ENCODE measurements around the gene FSTL4. TPM values are rescaled to one million over a fixed set of nuclear protein-coding genes. Genes with fewer than 3 reads are reported as not detected.
A peak's percentile ranks its signal among the peaks of the same experiment; 100 is the strongest.

The FSTL4 gene
- total and polyA plus RNA-seq, 2 of the 4 experiments (the other 2 are of a cell fraction): 0.18 TPM; not detected in 1

DNA sequence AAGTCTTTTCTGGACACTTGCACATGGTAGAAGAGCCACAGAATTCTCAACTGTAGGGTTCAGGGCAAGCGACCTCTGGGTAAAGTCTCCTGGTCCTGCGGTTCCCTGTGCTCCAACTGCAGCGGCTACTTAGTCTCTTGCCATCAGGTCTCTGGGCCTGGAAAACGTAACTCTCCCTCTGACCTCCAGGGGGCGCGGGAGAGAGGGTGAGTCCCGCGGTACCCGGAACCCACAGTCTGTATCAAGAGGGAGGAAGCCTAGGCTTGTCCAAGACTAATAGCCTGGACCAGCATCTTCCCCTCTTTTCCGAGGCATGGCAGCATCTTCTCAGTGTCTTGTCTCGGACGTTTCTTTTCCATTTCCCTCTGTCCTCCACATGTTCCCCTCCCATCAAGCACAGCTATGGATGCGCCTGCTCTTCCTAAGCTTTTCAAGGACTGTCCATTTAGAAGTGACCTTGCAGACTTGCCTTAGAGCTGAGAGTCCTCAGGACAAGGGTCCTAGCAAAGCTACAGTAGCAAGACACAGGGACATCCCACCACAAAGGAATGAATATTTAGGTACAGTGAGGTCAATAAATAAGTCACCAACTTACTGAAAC, 59.3 kb downstream of the FSTL4 start:
- intact Hi-C loops (cut with micrococcal nuclease): loop anchor here (1.0 to 5.0 kb wide), 2 partner anchors 314 to 391 kb away; no protein-coding TSS in a partner anchor
- DNase-seq: peak; percentile 26
- H4K91ac ChIP-seq (ENCODE audit: insufficient read depth, low read depth, low read length): no peak overlapping the region
- TF ChIP-seq RAD21 (IDR thresholded peaks at IDR 0.05; ENCODE audit: low read length): peak; percentile 45
- TF ChIP-seq, protein P1, sequence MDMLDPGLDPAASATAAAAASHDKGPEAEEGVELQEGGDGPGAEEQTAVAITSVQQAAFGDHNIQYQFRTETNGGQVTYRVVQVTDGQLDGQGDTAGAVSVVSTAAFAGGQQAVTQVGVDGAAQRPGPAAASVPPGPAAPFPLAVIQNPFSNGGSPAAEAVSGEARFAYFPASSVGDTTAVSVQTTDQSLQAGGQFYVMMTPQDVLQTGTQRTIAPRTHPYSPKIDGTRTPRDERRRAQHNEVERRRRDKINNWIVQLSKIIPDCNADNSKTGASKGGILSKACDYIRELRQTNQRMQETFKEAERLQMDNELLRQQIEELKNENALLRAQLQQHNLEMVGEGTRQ (IDR thresholded peaks at IDR 0.05; ENCODE audit: low read depth, low read length): no peak
- peak; percentile 56 for TF ChIP-seq CTCF (conservative IDR thresholded peaks at IDR 0.05; ENCODE audit: low read depth, low read length)
- peak; percentile 35 for TF ChIP-seq SMC3 (IDR thresholded peaks at IDR 0.05; ENCODE audit: low read depth, low read length)
- no peak overlapping the region for H2AFZ ChIP-seq (replicated peaks; ENCODE audit: low read length, poor library complexity)
- H2BK15ac ChIP-seq (ENCODE audit: low read depth, low read length): no peak overlapping the region
- WGBS, 2 experiments (ENCODE audit: extremely low coverage in 2 of 2, insufficient read length in 1 of 2): 41% methylated on average over 6 of the region's 13 CpGs; no CpG with 5 or more reads in 1 of the 2 experiments
- H3K4me2 ChIP-seq (ENCODE audit: low read depth, low read length): no peak overlapping the region
- no peak overlapping the region for H4K5ac ChIP-seq (ENCODE audit: low read depth, low read length)
- ATAC-seq (ENCODE audit: low read depth): peak; percentile 86
- CTCF ChIA-PET: interaction anchor here (0.6 kb wide), 1 partner anchor 19 kb away, joined by 7 read pairs; no protein-coding TSS in a partner anchor
- H4K20me1 ChIP-seq (ENCODE audit: insufficient read depth, low read length): no peaks in the 10 kb centered on the region
- H2BK20ac ChIP-seq (ENCODE audit: low read depth, low read length): no peak overlapping the region
- H4K8ac ChIP-seq (ENCODE audit: low read depth in 2 of 2, low read length in 2 of 2): no peak overlapping the region
- 0 out of 2 replicates have a peak, but pooled peaks cover 2% of the 10 kb centered on the region for H3K27me3 ChIP-seq (ENCODE audit: control insufficient read depth, insufficient read depth, low read length)
- peak overlapping the region; percentile 81 for H2AK9ac ChIP-seq (replicated peaks; ENCODE audit: low read depth, low read length, poor library complexity)
- dilution Hi-C loops (cut with HindIII; ENCODE audit: low sequenced_read_pairs, unreplicated experiment): no loop called here
- no peaks in the 10 kb centered on the region for H3K9me1 ChIP-seq (ENCODE audit: insufficient read depth, low read length)
- in situ Hi-C loops (cut with MboI; ENCODE audit: low sequenced_read_pairs): no loop called here
- H3K4me3 ChIP-seq (ENCODE audit: insufficient read depth, low read depth, low read length): no peak overlapping the region
- POLR2A ChIA-PET (ENCODE audit: unreplicated experiment): no interaction called here
- H3K36me3 ChIP-seq (ENCODE audit: control insufficient read depth, insufficient read depth, low read length): no peaks in the 10 kb centered on the region
- no peak overlapping the region for H3K27ac ChIP-seq (ENCODE audit: insufficient read depth, low read length)
- no peak overlapping the region for H2BK120ac ChIP-seq (ENCODE audit: low read depth, low read length)
- H3K56ac ChIP-seq (ENCODE audit: extremely low read depth, insufficient read depth, low read length): no peak overlapping the region
- BruUV-seq (replicated peaks): no TSS peak
- H3K18ac ChIP-seq (ENCODE audit: low read depth, low read length): no peak overlapping the region
- no peak overlapping the region for H2BK5ac ChIP-seq (ENCODE audit: low read depth, low read length, poor library complexity, severe bottlenecking)
- no peaks in the 10 kb centered on the region for H3K4me1 ChIP-seq (ENCODE audit: control insufficient read depth, insufficient read depth, low read length)
- no peak overlapping the region for H2AK5ac ChIP-seq (ENCODE audit: low read depth, low read length)
- no peaks in the 10 kb centered on the region for H3K9me3 ChIP-seq (ENCODE audit: control insufficient read depth, insufficient read depth, low read length)
- no peak overlapping the region for H3K23ac ChIP-seq (ENCODE audit: low read depth, low read length)
- H3K4ac ChIP-seq (ENCODE audit: low read depth, low read length): no peak overlapping the region
- H3K79me1 ChIP-seq (ENCODE audit: low read depth in 1 of 2, low read length in 2 of 2): no peaks in the 10 kb centered on the region
- no peak overlapping the region for H3K9ac ChIP-seq (ENCODE audit: low read depth, low read length)
- H3K14ac ChIP-seq (replicated peaks; ENCODE audit: low read depth, low read length): no peak overlapping the region

All from IMR-90 (cell line).